ENCODE results near the gene LYST. TPM values are rescaled to one million over a fixed set of nuclear protein-coding genes. Genes with fewer than 3 reads are reported as not detected.

LYST gene
- total RNA-seq, 2 experiments from 2014 or later = 90.8 to 92.1 TPM

GRCh38 chr1:235748747-235749146 is 118.0 kb downstream of the LYST start:
- CTCF ChIA-PET = no interaction called here
- POLR2A ChIA-PET = no interaction called here

- CTCF ChIA-PET = no interaction called here
- POLR2A ChIA-PET = no interaction called here
Measured at GRCh38 chr1:235746245-235746644, 120.5 kb downstream of the LYST start.

GRCh38 chr1:235745503-235746136 is 121.1 kb downstream of the LYST start:
- ChIA-PET CTCF (no interaction called here), POLR2A (no interaction called here)

GRCh38 chr1:235742914-235743599 is 123.6 kb downstream of the LYST start:
- ChIA-PET POLR2A (no interaction called here), CTCF (interaction anchor here (0.6 kb wide), 1 partner anchor 12 kb away, joined by 3 read pairs; no protein-coding TSS in a partner anchor)

- CTCF ChIA-PET = no interaction called here
- POLR2A ChIA-PET = no interaction called here
Measured at GRCh38 chr1:235741294-235741693, 125.4 kb downstream of the LYST start.

GRCh38 chr1:235739631-235740030 is 127.1 kb downstream of the LYST start:
- CTCF ChIA-PET = no interaction called here

GRCh38 chr1:235739124-235739523 is 127.6 kb downstream of the LYST start:
- ChIA-PET CTCF (interaction anchor here (0.8 kb wide), 1 partner anchor 11 kb away, joined by 3 read pairs; no protein-coding TSS in a partner anchor), POLR2A (no interaction called here)

More at GRCh38 chr1:235739631-235740030, 127.1 kb downstream of the LYST start:
- POLR2A ChIA-PET = no interaction called here

GRCh38 chr1:235737751-235738150 is 129.0 kb downstream of the LYST start:
- ChIA-PET POLR2A (no interaction called here), CTCF (no interaction called here)

GRCh38 chr1:235736263-235736662 is 130.4 kb downstream of the LYST start:
- POLR2A ChIA-PET = no interaction called here
- CTCF ChIA-PET = no interaction called here

- ChIA-PET CTCF (no interaction called here), POLR2A (no interaction called here)
Measured at GRCh38 chr1:235735621-235736020, 131.1 kb downstream of the LYST start.

GRCh38 chr1:235734335-235734734 is 132.4 kb downstream of the LYST start:
- CTCF ChIA-PET = interaction anchor here (0.6 kb wide), 1 partner anchor 201 kb away, joined by 3 read pairs; no protein-coding TSS in a partner anchor
- POLR2A ChIA-PET = no interaction called here

GRCh38 chr1:235730007-235730406 is 136.7 kb downstream of the LYST start:
- ChIA-PET CTCF (interaction anchor here (1.1 kb wide), 1 partner anchor 242 kb away, joined by 4 read pairs; no protein-coding TSS in a partner anchor), POLR2A (interaction anchor here (0.6 kb wide), 1 partner anchor 297 kb away, joined by 5 read pairs; no protein-coding TSS in a partner anchor)

GRCh38 chr1:235726557-235726956 is 140.1 kb downstream of the LYST start:
- POLR2A ChIA-PET = no interaction called here
- CTCF ChIA-PET = no interaction called here

GRCh38 chr1:235725434-235725833 is 141.3 kb downstream of the LYST start:
- ChIA-PET CTCF (no interaction called here), POLR2A (no interaction called here)

GRCh38 chr1:235724730-235725129 is 142.0 kb downstream of the LYST start:
- POLR2A ChIA-PET = no interaction called here
- CTCF ChIA-PET = no interaction called here

- CTCF ChIA-PET = no interaction called here
Measured at GRCh38 chr1:235722858-235723257, 143.8 kb downstream of the LYST start.

GRCh38 chr1:235721982-235722381 is 144.7 kb downstream of the LYST start:
- CTCF ChIA-PET = no interaction called here
- POLR2A ChIA-PET = no interaction called here

More at GRCh38 chr1:235722858-235723257, 143.8 kb downstream of the LYST start:
- POLR2A ChIA-PET = no interaction called here

- POLR2A ChIA-PET = no interaction called here
- CTCF ChIA-PET = no interaction called here
Measured at GRCh38 chr1:235720544-235720943, 146.2 kb downstream of the LYST start.

- CTCF ChIA-PET = no interaction called here
- POLR2A ChIA-PET = interaction anchor here (0.6 kb wide), 1 partner anchor 65 kb away, joined by 3 read pairs; no protein-coding TSS in a partner anchor
Measured at GRCh38 chr1:235714205-235714897, 152.4 kb downstream of the LYST start.

GRCh38 chr1:235712812-235713211 is 153.9 kb downstream of the LYST start:
- POLR2A ChIA-PET = no interaction called here
- CTCF ChIA-PET = interaction anchor here (0.6 kb wide), 1 partner anchor 217 kb away, joined by 3 read pairs; no protein-coding TSS in a partner anchor

- POLR2A ChIA-PET = no interaction called here
- CTCF ChIA-PET = no interaction called here
Measured at GRCh38 chr1:235710687-235711086, 156.0 kb downstream of the LYST start.

Data from activated CD8-positive, alpha-beta memory T cell treated with anti-CD3 and anti-CD28 coated beads for 36 hours (primary cell).